NT2/D1 (cell line): ENCODE data around the gene CDC14A.

Source experiments
- YY1 ChIP-seq: IDR thresholded peaks from 2 replicates; pipeline ENCODE4 v1.6.1; 2011; ENCODE audit not compliant: insufficient read length, insufficient read depth
- ZNF274 ChIP-seq: IDR thresholded peaks from 2 replicates; pipeline ENCODE4 v1.6.1; 2011; ENCODE audit warnings: mild to moderate bottlenecking, low read depth, low read length

GRCh38 chr1:100457683-100458082, 105.4 kb downstream of the CDC14A start:
- no peak for TF ChIP-seq YY1
- no peak for TF ChIP-seq ZNF274
